A549 (cell line): ENCODE data around the gene ACTR1B. TPM values are rescaled to one million over a fixed set of nuclear protein-coding genes. Genes with fewer than 3 reads are reported as not detected.

ENCODE experiments used
- ATAC-seq, 2 experiments: fragments of 200-7000 bp in 1 of 2; fragments of >200 bp in 1 of 2; cut with Nextera tagmentation in 1 of 2; cut with Tn5 transposase in 1 of 2; 3 replicates each; pipeline versions ENCODE4 v1.8.0 to v1.9.1; 2018 to 2020; ENCODE audit warnings: mild to moderate bottlenecking in 1 of 2, moderate library complexity in 1 of 2
- CTCF ChIA-PET: fragments of 300-600 bp; sonication (Branson Sonifier 250); formaldehyde crosslinking; extraction: SDS; loops from one replicate; lab custom pipeline; 2021; ENCODE audit warnings: antibody characterized with exemption, inconsistent platforms; lab: Yijun Ruan, JAX
- POLR2A ChIA-PET: fragments of 350-600 bp; formaldehyde crosslinking; extraction: SDS; loops from one replicate; lab custom pipeline; 2021; ENCODE audit warnings: antibody characterized with exemption, inconsistent platforms; lab: Yijun Ruan, JAX
- DNase-seq, 2 experiments: peaks; one replicate each; pipeline versions ENCODE4 v3.0.0 to v3.0.0-alpha.2; 2011 to 2016; ENCODE audit warnings: low read depth in 1 of 2, low spot score in 1 of 2
- FAIRE-seq: peaks from 2 replicates; lab custom pipeline; 2011; peaks lifted over from hg19 to GRCh38; lab: Jason Lieb, UNC
- H3K27ac ChIP-seq, 2 experiments: fragments of >200 bp; sonication (Bioruptor Twin); formaldehyde crosslinking; 3 replicates each; pipeline ENCODE4 v1.5.1; 2016 to 2017
- H3K4me1 ChIP-seq: fragments of >200 bp; sonication (Bioruptor Twin); formaldehyde crosslinking; 3 replicates; pipeline ENCODE4 v1.6.1; 2016
- H3K4me2 ChIP-seq: fragments of >200 bp; sonication (Bioruptor Twin); formaldehyde crosslinking; 3 replicates; pipeline ENCODE4 v1.6.1; 2016
- H3K4me3 ChIP-seq: fragments of >200 bp; sonication (Bioruptor Twin); formaldehyde crosslinking; 3 replicates; pipeline ENCODE4 v1.5.1; 2016
- H3K9me3 ChIP-seq: fragments of >200 bp; sonication (Bioruptor Twin); formaldehyde crosslinking; 3 replicates; pipeline ENCODE4 v1.6.1; 2016
- CBX2 ChIP-seq: fragments of 200-600 bp; sonication (generic); IDR thresholded peaks from 2 replicates; pipeline ENCODE4 v1.6.1; 2016; ENCODE audit warnings: low read depth, mild to moderate bottlenecking, borderline replicate concordance
- FOSL2 ChIP-seq, 2 experiments: fragments of 450-650 bp in 1 of 2; fragments of >200 bp in 1 of 2; sonication (Bioruptor Twin) in 1 of 2; formaldehyde crosslinking; IDR thresholded peaks; 2 replicates each; pipeline versions ENCODE4 v1.5.0 to v1.6.1; 2016 to 2020; ENCODE audit warnings: mild to moderate bottlenecking in 1 of 2, moderate library complexity in 1 of 2
- HDAC2 ChIP-seq: fragments of 200-600 bp; sonication (generic); IDR thresholded peaks from 2 replicates; pipeline ENCODE4 v1.6.1; 2016
- HEYL ChIP-seq: fragments of 250-450 bp; sonication (Bioruptor Pico); IDR thresholded peaks from 2 replicates; pipeline ENCODE4 v1.8.0; 2021; ENCODE audit warnings: mild to moderate bottlenecking, moderate library complexity
- HOXA7 ChIP-seq: fragments of 250-450 bp; sonication (Bioruptor Pico); IDR thresholded peaks from 2 replicates; pipeline ENCODE4 v1.5.0; 2020; ENCODE audit warnings: mild to moderate bottlenecking, moderate library complexity
- JUN ChIP-seq, 2 experiments: fragments of >200 bp; sonication (Bioruptor Twin); formaldehyde crosslinking; IDR thresholded peaks; 2 replicates in 1 of 2; 3 replicates in 1 of 2; pipeline ENCODE4 v1.6.1; 2016 to 2017
- JUNB ChIP-seq: fragments of >200 bp; sonication (Bioruptor Twin); formaldehyde crosslinking; IDR thresholded peaks from 2 replicates; pipeline ENCODE4 v1.6.1; 2016
- MAFK ChIP-seq: fragments of 450-650 bp; IDR thresholded peaks from 2 replicates; pipeline ENCODE4 v1.6.1; 2014; ENCODE audit not compliant: partially characterized antibody
- MYC ChIP-seq: IDR thresholded peaks from 2 replicates; pipeline ENCODE4 v1.6.1; 2012; ENCODE audit warnings: mild to moderate bottlenecking, inconsistent platforms, low read length, improper control_type of control experiment, borderline replicate concordance
- NFE2L2 ChIP-seq: fragments of 150-350 bp; conservative IDR thresholded peaks from 2 replicates; pipeline ENCODE4 v1.6.1; 2014; ENCODE audit warnings: low read length
- NR3C1 ChIP-seq: fragments of >200 bp; sonication (Bioruptor Twin); formaldehyde crosslinking; IDR thresholded peaks from 3 replicates; pipeline ENCODE4 v1.6.1; 2017
- PHF8 ChIP-seq: fragments of 200-600 bp; sonication (generic); IDR thresholded peaks from 2 replicates; pipeline ENCODE4 v1.6.1; 2016; ENCODE audit warnings: low read depth, mild to moderate bottlenecking, antibody characterized with exemption, moderate library complexity, borderline replicate concordance
- POLR2AphosphoS2 ChIP-seq: conservative IDR thresholded peaks from 2 replicates; pipeline ENCODE4 v1.6.1; 2012; ENCODE audit warnings: low read length, improper control_type of control experiment, inconsistent platforms
- RARB ChIP-seq: fragments of 250-450 bp; sonication (Bioruptor Pico); IDR thresholded peaks from 2 replicates; pipeline ENCODE4 v1.8.0; 2021; ENCODE audit warnings: mild to moderate bottlenecking, moderate library complexity
- RCOR1 ChIP-seq: fragments of 150-350 bp; IDR thresholded peaks from 2 replicates; pipeline ENCODE4 v1.6.1; 2014; ENCODE audit warnings: antibody characterized with exemption, low read length, low read depth
- RNF2 ChIP-seq: fragments of 200-600 bp; sonication (generic); IDR thresholded peaks from 2 replicates; pipeline ENCODE4 v1.6.1; 2016; ENCODE audit warnings: low read depth, mild to moderate bottlenecking, antibody characterized with exemption, moderate library complexity, borderline replicate concordance
- SREBF2 ChIP-seq: fragments of 450-650 bp; IDR thresholded peaks from 2 replicates; pipeline ENCODE4 v1.6.1; 2014; ENCODE audit warnings: mild to moderate bottlenecking, moderate library complexity
- ZC3H11A ChIP-seq: fragments of 450-650 bp; IDR thresholded peaks from 2 replicates; pipeline ENCODE4 v1.6.1; 2014; ENCODE audit warnings: antibody characterized with exemption, mild to moderate bottlenecking
- ZFP36 ChIP-seq: fragments of 450-650 bp; IDR thresholded peaks from 2 replicates; pipeline ENCODE4 v1.6.1; 2014; ENCODE audit warnings: borderline replicate concordance; ENCODE audit not compliant: partially characterized antibody
- ZNF302 ChIP-seq: fragments of 250-450 bp; sonication (Bioruptor Pico); IDR thresholded peaks from 2 replicates; pipeline ENCODE4 v1.9.0; 2021; ENCODE audit warnings: inconsistent platforms, mild to moderate bottlenecking, moderate library complexity
- ZSCAN20 ChIP-seq: fragments of 250-450 bp; sonication (Bioruptor Pico); IDR thresholded peaks from 2 replicates; pipeline ENCODE4 v1.8.0; 2022; ENCODE audit warnings: mild to moderate bottlenecking, moderate library complexity
- WGBS: methylation state at CpG from one replicate; pipeline ENCODE4 v1.1.6; 2017; ENCODE audit errors: missing lambda C conversion rate; 5-methylcytosine and 5-hydroxymethylcytosine counted together
- polyA plus RNA-seq, 4 experiments: library from polyadenylated mRNA; depleted of rRNA in 3 of 4; stranded (reverse); fragments of >200 nt; fragmentation: RNase III in 1 of 4; extraction: RNeasy Plus Mini Kit Qiagen cat#74134 plus additional on column Dnase treatment in 1 of 4; gene quantifications; 2 replicates in 3 of 4; 3 replicates in 1 of 4; pipeline ENCODE4 v1.2.3, GENCODE V29; 2011 to 2017
- TF ChIP-seq, protein P1 (sequence below): IDR thresholded peaks from 2 replicates; pipeline ENCODE4 v1.6.1; 2012
- TF ChIP-seq, protein P2 (sequence below): fragments of 250-450 bp; sonication (Bioruptor Pico); IDR thresholded peaks from 2 replicates; pipeline ENCODE4 v1.5.0; 2020; ENCODE audit warnings: low read depth, mild to moderate bottlenecking, moderate library complexity
- TF ChIP-seq, protein P3 (sequence below): fragments of 150-350 bp; IDR thresholded peaks from 2 replicates; pipeline ENCODE4 v1.6.1; 2014; ENCODE audit warnings: low read depth, mild to moderate bottlenecking, low read length
- TF ChIP-seq, protein P4 (sequence below): IDR thresholded peaks from 2 replicates; pipeline ENCODE4 v1.6.1; 2012
- TF ChIP-seq, protein P5 (sequence below): fragments of 450-650 bp; IDR thresholded peaks from 2 replicates; pipeline ENCODE4 v1.6.1; 2014; ENCODE audit warnings: antibody characterized with exemption

ACTR1B gene
- polyA plus RNA-seq, 2 of the 4 experiments (the other 2 are of a cell fraction), result 24.7 to 37.6 TPM

DNA sequence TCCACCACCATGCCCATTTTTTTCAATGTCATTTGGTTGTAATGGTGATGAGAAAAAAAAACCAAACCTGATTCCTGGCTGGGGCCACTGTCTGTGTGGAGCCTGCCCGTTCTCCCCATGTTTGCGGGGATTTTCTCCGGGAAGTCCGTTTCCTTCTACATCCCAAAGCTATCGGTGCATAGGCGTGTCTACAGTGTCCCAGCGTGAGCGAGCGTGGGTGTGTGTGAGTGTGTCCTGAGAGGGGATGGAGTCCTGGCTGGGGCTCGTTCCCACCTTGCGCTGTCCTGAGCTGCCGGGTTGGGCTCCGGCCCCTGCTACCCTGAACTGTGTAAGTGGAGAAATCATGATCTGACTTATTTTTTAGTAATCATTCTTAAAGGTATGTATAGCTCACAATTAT lies 42.3 kb upstream of the ACTR1B start:
- POLR2A ChIA-PET, result no interaction called here
- CTCF ChIA-PET, result interaction anchor here (0.5 to 10.0 kb wide), 5 partner anchors 8 to 680 kb away, joined by 3 to 106 read pairs (median 4); no protein-coding TSS in a partner anchor
- H3K9me3 ChIP-seq, result no peaks in the 10 kb centered on the region
- H3K27ac ChIP-seq, result no peak overlapping the region
- TF ChIP-seq HOXA7 (CRISPR knock-in tag) (no peak), RARB (CRISPR knock-in tag) (no peak), SREBF2 (no peak), MYC (no peak)
- TF ChIP-seq, protein P1, sequence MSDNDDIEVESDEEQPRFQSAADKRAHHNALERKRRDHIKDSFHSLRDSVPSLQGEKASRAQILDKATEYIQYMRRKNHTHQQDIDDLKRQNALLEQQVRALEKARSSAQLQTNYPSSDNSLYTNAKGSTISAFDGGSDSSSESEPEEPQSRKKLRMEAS, result no peak
- TF ChIP-seq, protein P2, sequence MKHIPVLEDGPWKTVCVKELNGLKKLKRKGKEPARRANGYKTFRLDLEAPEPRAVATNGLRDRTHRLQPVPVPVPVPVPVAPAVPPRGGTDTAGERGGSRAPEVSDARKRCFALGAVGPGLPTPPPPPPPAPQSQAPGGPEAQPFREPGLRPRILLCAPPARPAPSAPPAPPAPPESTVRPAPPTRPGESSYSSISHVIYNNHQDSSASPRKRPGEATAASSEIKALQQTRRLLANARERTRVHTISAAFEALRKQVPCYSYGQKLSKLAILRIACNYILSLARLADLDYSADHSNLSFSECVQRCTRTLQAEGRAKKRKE (CRISPR knock-in tag), result no peak
- ATAC-seq (no peak), DNase-seq (no peak), FAIRE-seq (no peak)
- 78% methylated on average over 13 of the region's 13 CpGs for WGBS
- H3K4me1 ChIP-seq, result no peaks in the 10 kb centered on the region
- no peak overlapping the region for H3K4me2 ChIP-seq
- no peak overlapping the region for H3K4me3 ChIP-seq

DNA sequence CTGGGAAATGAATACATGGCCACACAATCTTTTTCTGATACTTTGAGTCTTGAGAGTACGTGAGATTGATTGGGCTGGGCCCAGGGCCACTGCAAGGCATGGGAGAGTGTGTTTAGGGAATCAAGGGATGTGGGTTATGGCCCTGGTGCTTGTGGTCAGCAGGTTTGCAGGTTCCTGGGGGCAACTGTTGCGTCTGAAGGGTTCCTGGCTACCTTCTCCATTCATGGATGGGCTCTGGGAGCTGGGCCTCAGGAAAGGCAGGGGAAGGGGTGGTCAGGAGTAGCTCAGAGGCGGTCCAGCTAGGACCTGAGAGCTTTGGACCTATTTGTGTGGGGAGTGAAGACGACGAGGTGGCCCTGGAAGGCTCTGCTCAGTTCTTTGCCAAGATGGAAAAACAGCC lies 41.1 kb upstream of the ACTR1B start:
- WGBS, result 41% methylated on average over 5 of the region's 5 CpGs
- Histone ChIP-seq H3K27ac (no peak overlapping the region), H3K4me2 (no peak overlapping the region), H3K4me1 (no peaks in the 10 kb centered on the region), H3K4me3 (no peak overlapping the region), H3K9me3 (no peaks in the 10 kb centered on the region)
- TF ChIP-seq CBX2 (no peak), PHF8 (no peak), SREBF2 (no peak), ZC3H11A (no peak)
- no peak for DNase-seq
- ATAC-seq, result no peak
- no peak for FAIRE-seq
- ChIA-PET CTCF (interaction anchor here (0.9 to 5.0 kb wide), 3 partner anchors 8 to 674 kb away, joined by 3 to 22 read pairs (median 3); no protein-coding TSS in a partner anchor), POLR2A (no interaction called here)

DNA sequence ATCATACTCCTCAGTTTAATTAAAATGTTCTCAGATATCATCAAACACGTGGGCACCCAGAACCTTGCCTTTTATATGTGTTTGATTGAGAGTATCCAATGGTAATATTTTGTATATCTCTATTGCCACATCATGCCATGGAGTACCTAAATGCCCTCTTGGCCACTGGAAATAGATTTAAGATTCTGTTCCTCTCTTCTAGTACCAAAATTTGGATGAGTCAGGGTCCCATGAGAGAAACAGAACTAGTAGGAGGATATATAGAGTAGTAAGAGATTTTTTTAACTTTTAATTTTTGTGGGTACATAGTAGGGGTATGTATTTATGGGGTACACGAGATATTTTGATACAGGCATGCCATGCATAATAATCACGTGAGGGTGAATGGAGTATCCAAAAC lies 39.9 kb upstream of the ACTR1B start:
- no peak overlapping the region for H3K4me3 ChIP-seq
- TF ChIP-seq ZNF302 (no peak), RARB (CRISPR knock-in tag) (no peak), RCOR1 (no peak), RNF2 (no peak), MYC (no peak), POLR2AphosphoS2 (no peak)
- H3K4me1 ChIP-seq, result no peaks in the 10 kb centered on the region
- ATAC-seq (no peak), FAIRE-seq (no peak), DNase-seq (no peak)
- WGBS, result 15% methylated on average over 3 of the region's 3 CpGs
- H3K27ac ChIP-seq, result no peak overlapping the region
- ChIA-PET POLR2A (no interaction called here), CTCF (interaction anchor here (1.2 to 3.1 kb wide), 2 partner anchors 113 to 681 kb away, joined by 5 to 13 read pairs; no protein-coding TSS in a partner anchor)
- H3K9me3 ChIP-seq, result no peaks in the 10 kb centered on the region
- H3K4me2 ChIP-seq, result no peak overlapping the region

DNA sequence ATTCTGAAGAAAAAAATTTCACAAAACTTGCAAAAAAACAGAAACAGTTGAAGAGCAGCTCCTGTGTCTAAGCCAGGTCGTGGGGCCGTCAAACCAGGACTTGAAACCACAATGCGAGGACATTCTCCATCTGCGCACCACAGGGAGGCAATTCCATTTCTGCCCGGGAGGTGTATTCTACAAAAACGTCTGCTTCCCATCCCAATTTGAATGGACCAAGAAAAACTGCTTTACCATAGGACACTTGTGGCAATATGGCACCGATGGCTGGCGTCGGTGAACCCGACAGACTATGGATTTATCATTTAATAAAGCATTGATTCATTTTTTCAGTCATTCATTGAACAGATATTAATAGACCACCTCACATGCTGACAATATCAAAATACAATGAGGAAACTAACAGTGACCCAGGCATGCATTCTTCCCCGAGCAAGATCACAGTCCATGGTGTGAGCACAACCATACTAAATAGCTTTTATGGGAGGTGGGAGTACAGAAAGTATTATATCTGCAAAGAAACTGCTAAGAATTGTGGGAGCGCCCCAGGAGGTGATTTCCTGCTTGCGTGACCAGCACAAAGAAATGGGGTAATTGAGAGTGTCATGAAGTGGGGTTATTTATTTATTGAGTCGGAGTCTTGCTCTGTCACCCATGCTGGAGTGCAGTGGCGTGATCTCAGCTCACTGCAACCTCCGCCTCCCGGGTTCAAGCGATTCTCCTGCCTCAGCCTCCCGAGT lies 39.1 kb upstream of the ACTR1B start:
- FAIRE-seq (no peak), ATAC-seq (no peak), DNase-seq (no peak)
- no peaks in the 10 kb centered on the region for H3K4me1 ChIP-seq
- ChIA-PET POLR2A (no interaction called here), CTCF (interaction anchor here (1.2 to 8.6 kb wide), 3 partner anchors 38 to 682 kb away, joined by 5 to 93 read pairs (median 13); partner anchors contain the start of gene ACTR1B)
- H3K4me3 ChIP-seq, result no peak overlapping the region
- H3K9me3 ChIP-seq, result no peaks in the 10 kb centered on the region
- WGBS, result 62% methylated on average over 19 of the region's 19 CpGs
- no peak overlapping the region for H3K27ac ChIP-seq
- H3K4me2 ChIP-seq, result no peak overlapping the region
- TF ChIP-seq JUN (IDR thresholded peaks at IDR 0.05) (no peak), HEYL (no peak), NFE2L2 (no peak), HDAC2 (no peak), FOSL2 (IDR thresholded peaks at IDR 0.05) (no peak), FOSL2 (CRISPR knock-in tag; IDR thresholded peaks at IDR 0.05) (no peak), NR3C1 (no peak), JUNB (no peak), MAFK (no peak), HOXA7 (CRISPR knock-in tag) (no peak), PHF8 (no peak), ZSCAN20 (CRISPR knock-in tag) (no peak), ZFP36 (no peak)
- TF ChIP-seq, protein P3, sequence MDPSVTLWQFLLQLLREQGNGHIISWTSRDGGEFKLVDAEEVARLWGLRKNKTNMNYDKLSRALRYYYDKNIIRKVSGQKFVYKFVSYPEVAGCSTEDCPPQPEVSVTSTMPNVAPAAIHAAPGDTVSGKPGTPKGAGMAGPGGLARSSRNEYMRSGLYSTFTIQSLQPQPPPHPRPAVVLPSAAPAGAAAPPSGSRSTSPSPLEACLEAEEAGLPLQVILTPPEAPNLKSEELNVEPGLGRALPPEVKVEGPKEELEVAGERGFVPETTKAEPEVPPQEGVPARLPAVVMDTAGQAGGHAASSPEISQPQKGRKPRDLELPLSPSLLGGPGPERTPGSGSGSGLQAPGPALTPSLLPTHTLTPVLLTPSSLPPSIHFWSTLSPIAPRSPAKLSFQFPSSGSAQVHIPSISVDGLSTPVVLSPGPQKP, result no peak
- TF ChIP-seq, protein P1, result no peak
- TF ChIP-seq, protein P4, sequence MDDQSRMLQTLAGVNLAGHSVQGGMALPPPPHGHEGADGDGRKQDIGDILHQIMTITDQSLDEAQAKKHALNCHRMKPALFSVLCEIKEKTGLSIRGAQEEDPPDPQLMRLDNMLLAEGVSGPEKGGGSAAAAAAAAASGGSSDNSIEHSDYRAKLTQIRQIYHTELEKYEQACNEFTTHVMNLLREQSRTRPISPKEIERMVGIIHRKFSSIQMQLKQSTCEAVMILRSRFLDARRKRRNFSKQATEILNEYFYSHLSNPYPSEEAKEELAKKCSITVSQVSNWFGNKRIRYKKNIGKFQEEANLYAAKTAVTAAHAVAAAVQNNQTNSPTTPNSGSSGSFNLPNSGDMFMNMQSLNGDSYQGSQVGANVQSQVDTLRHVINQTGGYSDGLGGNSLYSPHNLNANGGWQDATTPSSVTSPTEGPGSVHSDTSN, result no peak
- TF ChIP-seq, protein P5, sequence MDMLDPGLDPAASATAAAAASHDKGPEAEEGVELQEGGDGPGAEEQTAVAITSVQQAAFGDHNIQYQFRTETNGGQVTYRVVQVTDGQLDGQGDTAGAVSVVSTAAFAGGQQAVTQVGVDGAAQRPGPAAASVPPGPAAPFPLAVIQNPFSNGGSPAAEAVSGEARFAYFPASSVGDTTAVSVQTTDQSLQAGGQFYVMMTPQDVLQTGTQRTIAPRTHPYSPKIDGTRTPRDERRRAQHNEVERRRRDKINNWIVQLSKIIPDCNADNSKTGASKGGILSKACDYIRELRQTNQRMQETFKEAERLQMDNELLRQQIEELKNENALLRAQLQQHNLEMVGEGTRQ, result no peak
